Neural crest cell (in vitro differentiated cells): ENCODE results near the gene DCC. TPM values are rescaled to one million over a fixed set of nuclear protein-coding genes. Genes with fewer than 3 reads are reported as not detected.

Source experiments
- DNase-seq: peaks from one replicate; pipeline ENCODE4 v3.0.0; 2021; ENCODE audit warnings: low read depth, mixed read lengths, low spot score
- H3K27ac Mint-ChIP-seq: one replicate; pipeline ENCODE4 v1.8.0; 2021; ENCODE audit warnings: mild to moderate bottlenecking, mixed read lengths; ENCODE audit not compliant: unreplicated experiment
- H3K27me3 Mint-ChIP-seq: 2 replicates; pipeline ENCODE4 v1.8.0; 2021; ENCODE audit warnings: low read depth, mild to moderate bottlenecking, mixed read lengths
- H3K36me3 Mint-ChIP-seq: 2 replicates; pipeline ENCODE4 v1.8.0; 2021; ENCODE audit warnings: low read depth, mild to moderate bottlenecking, mixed read lengths
- H3K4me1 Mint-ChIP-seq: 2 replicates; pipeline ENCODE4 v1.8.0; 2021; ENCODE audit warnings: mixed read lengths
- H3K4me3 Mint-ChIP-seq: one replicate; pipeline ENCODE4 v1.8.0; 2021; ENCODE audit warnings: mild to moderate bottlenecking, mixed read lengths
- H3K9me3 Mint-ChIP-seq: 2 replicates; pipeline ENCODE4 v1.8.0; 2021; ENCODE audit warnings: mixed read lengths
- CTCF ChIP-seq: fragments of 200-600 bp; sonication (generic); conservative IDR thresholded peaks from 2 replicates; pipeline ENCODE4 v1.5.0; 2021; ENCODE audit warnings: antibody characterized with exemption, mild to moderate bottlenecking
- microRNA-seq: library from miRNA; unstranded; fragments of <30 nt; microRNA quantifications from one replicate; pipeline ENCODE4, GENCODE V29; 2020
- total RNA-seq: library from RNA; stranded (reverse); gene quantifications from 2 replicates; pipeline ENCODE4 v1.2.1, GENCODE V29; 2021

Gene DCC
- total RNA-seq, 1 donor from 2014 or later = 10.1 TPM

- Mint-ChIP-seq H3K27me3 (no peaks in the 10 kb centered on the region), H3K27ac (no peak overlapping the region), H3K9me3 (peaks cover 10% of the 10 kb centered on the region), H3K4me1 (no peaks in the 10 kb centered on the region), H3K36me3 (peaks cover 5% of the 10 kb centered on the region), H3K4me3 (no peak overlapping the region)
- DNase-seq = no peak
- TF ChIP-seq CTCF = no peak
Measured at GRCh38 chr18:53560546-53560945, 1220.5 kb downstream of the DCC start.

- no peak for TF ChIP-seq CTCF
- H3K27me3 Mint-ChIP-seq = no peaks in the 10 kb centered on the region
- no peak overlapping the region for H3K4me3 Mint-ChIP-seq
- no peak overlapping the region for H3K27ac Mint-ChIP-seq
- no peaks in the 10 kb centered on the region for H3K36me3 Mint-ChIP-seq
- peaks cover 5% of the 10 kb centered on the region for H3K9me3 Mint-ChIP-seq
- peaks cover 5% of the 10 kb centered on the region for H3K4me1 Mint-ChIP-seq
- no peak for DNase-seq
Measured at GRCh38 chr18:53566626-53567025, 1226.6 kb downstream of the DCC start.

- DNase-seq = peak; percentile 4
- Mint-ChIP-seq H3K4me1 (peaks cover 5% of the 10 kb centered on the region), H3K4me3 (no peak overlapping the region), H3K36me3 (no peaks in the 10 kb centered on the region), H3K27ac (no peak overlapping the region), H3K27me3 (no peaks in the 10 kb centered on the region), H3K9me3 (peaks cover 2% of the 10 kb centered on the region)
- TF ChIP-seq CTCF = peak; percentile 75
Measured at GRCh38 chr18:53567929-53568574, 1228.1 kb downstream of the DCC start.

Small RNA genes within 50 kb of the gene (microRNA-seq; reads per million reads assigned to microRNA genes)
- gene MIR4528 = not detected
